ENCODE results near the gene TEKT3. TPM values are rescaled to one million over a fixed set of nuclear protein-coding genes. Genes with fewer than 3 reads are reported as not detected.

Gene TEKT3
- total RNA-seq, 1 donor, result 0.36 TPM

DNA sequence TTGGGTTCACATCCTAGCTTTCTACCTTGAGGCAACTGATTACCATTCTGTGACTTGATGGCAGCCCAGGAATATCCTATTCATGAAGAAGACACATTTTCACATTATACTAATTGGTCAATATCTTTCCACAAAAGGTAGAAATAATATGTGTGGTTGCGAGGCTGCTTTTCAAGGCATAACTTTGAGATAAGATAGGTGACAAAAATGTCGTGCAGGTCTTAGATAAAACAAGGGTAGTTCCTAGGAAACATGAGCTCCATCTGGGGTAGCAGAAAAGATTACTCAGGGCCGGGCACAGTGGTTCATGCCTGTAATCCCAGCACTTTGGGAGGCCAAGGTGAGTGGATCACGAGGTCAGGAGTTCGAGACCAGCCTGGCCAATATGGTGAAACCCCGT, 22.3 kb upstream of the TEKT3 start:
- peaks cover 4% of the 10 kb centered on the region for H3K4me1 ChIP-seq (ENCODE audit: insufficient read depth, low read length)
- H3K36me3 ChIP-seq (ENCODE audit: insufficient read depth, low read length), result no peaks in the 10 kb centered on the region
- DNase-seq (ENCODE audit: insufficient read length, low spot score, missing footprints), result no peak
- no peak overlapping the region for H3K4me2 ChIP-seq (ENCODE audit: insufficient read depth, low read length)
- H3K9me3 ChIP-seq (ENCODE audit: low read depth, low read length), result no peaks in the 10 kb centered on the region
- H3K27ac ChIP-seq (ENCODE audit: low read depth, low read length), result no peak overlapping the region
- no peaks in the 10 kb centered on the region for H3K79me2 ChIP-seq (ENCODE audit: insufficient read depth, low read length)
- TF ChIP-seq, protein P1, sequence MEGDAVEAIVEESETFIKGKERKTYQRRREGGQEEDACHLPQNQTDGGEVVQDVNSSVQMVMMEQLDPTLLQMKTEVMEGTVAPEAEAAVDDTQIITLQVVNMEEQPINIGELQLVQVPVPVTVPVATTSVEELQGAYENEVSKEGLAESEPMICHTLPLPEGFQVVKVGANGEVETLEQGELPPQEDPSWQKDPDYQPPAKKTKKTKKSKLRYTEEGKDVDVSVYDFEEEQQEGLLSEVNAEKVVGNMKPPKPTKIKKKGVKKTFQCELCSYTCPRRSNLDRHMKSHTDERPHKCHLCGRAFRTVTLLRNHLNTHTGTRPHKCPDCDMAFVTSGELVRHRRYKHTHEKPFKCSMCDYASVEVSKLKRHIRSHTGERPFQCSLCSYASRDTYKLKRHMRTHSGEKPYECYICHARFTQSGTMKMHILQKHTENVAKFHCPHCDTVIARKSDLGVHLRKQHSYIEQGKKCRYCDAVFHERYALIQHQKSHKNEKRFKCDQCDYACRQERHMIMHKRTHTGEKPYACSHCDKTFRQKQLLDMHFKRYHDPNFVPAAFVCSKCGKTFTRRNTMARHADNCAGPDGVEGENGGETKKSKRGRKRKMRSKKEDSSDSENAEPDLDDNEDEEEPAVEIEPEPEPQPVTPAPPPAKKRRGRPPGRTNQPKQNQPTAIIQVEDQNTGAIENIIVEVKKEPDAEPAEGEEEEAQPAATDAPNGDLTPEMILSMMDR (IDR thresholded peaks at IDR 0.05; ENCODE audit: extremely low read depth, low read depth, low read length), result no peak
- no peak overlapping the region for H2AFZ ChIP-seq (ENCODE audit: low read length)
- H4K20me1 ChIP-seq (ENCODE audit: insufficient read depth, low read length), result no peaks in the 10 kb centered on the region
- peaks cover 3% of the 10 kb centered on the region for H3K27me3 ChIP-seq (ENCODE audit: insufficient read depth, low read length)
- H3K4me3 ChIP-seq (ENCODE audit: insufficient read depth, low read length), result no peak overlapping the region

DNA sequence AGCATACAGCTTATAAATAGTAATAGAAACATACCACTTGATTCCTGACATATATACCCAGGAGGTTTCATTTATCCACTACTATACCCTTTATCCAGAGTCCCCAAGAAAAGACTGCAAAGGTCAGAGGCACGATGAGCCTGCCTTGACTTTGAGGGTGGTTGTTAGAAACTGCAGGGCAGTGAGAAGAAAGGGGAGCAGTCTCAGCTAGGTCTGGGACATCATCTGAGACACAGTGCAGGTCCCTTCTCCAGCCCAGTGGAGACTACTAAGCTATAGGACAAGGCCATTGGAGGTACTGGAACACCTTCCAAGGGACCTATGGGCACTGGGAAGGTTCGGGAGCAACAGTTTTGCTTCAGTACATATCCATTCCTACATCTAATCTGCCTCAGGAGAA, 20.2 kb upstream of the TEKT3 start:
- TF ChIP-seq, protein P1 (IDR thresholded peaks at IDR 0.05; ENCODE audit: extremely low read depth, low read depth, low read length), result no peak
- H3K79me2 ChIP-seq (ENCODE audit: insufficient read depth, low read length), result no peaks in the 10 kb centered on the region
- no peaks in the 10 kb centered on the region for H3K36me3 ChIP-seq (ENCODE audit: insufficient read depth, low read length)
- H3K27me3 ChIP-seq (ENCODE audit: insufficient read depth, low read length), result no peaks in the 10 kb centered on the region
- H4K20me1 ChIP-seq (ENCODE audit: insufficient read depth, low read length), result no peaks in the 10 kb centered on the region
- H3K9me3 ChIP-seq (ENCODE audit: low read depth, low read length), result no peaks in the 10 kb centered on the region
- H2AFZ ChIP-seq (ENCODE audit: low read length), result peak overlapping the region; percentile 30
- no peak overlapping the region for H3K4me3 ChIP-seq (ENCODE audit: insufficient read depth, low read length)
- H3K27ac ChIP-seq (ENCODE audit: low read depth, low read length), result no peak overlapping the region
- peak overlapping the region; percentile 14 for H3K4me2 ChIP-seq (ENCODE audit: insufficient read depth, low read length)
- DNase-seq (ENCODE audit: insufficient read length, low spot score, missing footprints), result no peak
- peaks cover 4% of the 10 kb centered on the region for H3K4me1 ChIP-seq (ENCODE audit: insufficient read depth, low read length)

DNA sequence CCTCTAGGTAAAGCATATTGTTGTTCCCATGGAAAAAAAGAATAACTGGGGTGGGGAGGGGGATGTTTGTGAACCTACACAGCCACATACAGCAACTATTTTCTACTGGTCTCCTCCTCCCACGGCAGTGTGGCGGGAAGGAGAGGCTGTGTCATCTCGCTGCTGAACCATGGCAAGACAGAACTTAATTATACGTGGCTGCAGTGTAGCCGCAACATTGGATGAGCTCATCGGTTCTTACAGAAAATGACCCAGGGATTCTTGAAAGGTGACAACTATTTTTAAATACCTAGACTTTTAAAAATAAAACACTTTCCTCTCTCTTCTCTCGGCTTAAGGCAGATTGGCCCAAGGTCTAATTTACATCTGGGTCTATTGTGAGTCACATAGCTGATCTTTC, 19.8 kb upstream of the TEKT3 start:
- no peak overlapping the region for H3K27ac ChIP-seq (ENCODE audit: low read depth, low read length)
- H3K4me2 ChIP-seq (ENCODE audit: insufficient read depth, low read length), result peak overlapping the region; percentile 14
- H2AFZ ChIP-seq (ENCODE audit: low read length), result peak overlapping the region; percentile 1
- H3K4me1 ChIP-seq (ENCODE audit: insufficient read depth, low read length), result peaks cover 4% of the 10 kb centered on the region
- no peaks in the 10 kb centered on the region for H3K9me3 ChIP-seq (ENCODE audit: low read depth, low read length)
- TF ChIP-seq, protein P1 (IDR thresholded peaks at IDR 0.05; ENCODE audit: extremely low read depth, low read depth, low read length), result no peak
- no peaks in the 10 kb centered on the region for H3K27me3 ChIP-seq (ENCODE audit: insufficient read depth, low read length)
- no peak for DNase-seq (ENCODE audit: insufficient read length, low spot score, missing footprints)
- no peaks in the 10 kb centered on the region for H3K36me3 ChIP-seq (ENCODE audit: insufficient read depth, low read length)
- no peaks in the 10 kb centered on the region for H3K79me2 ChIP-seq (ENCODE audit: insufficient read depth, low read length)
- no peaks in the 10 kb centered on the region for H4K20me1 ChIP-seq (ENCODE audit: insufficient read depth, low read length)
- H3K4me3 ChIP-seq (ENCODE audit: insufficient read depth, low read length), result no peak overlapping the region

DNA sequence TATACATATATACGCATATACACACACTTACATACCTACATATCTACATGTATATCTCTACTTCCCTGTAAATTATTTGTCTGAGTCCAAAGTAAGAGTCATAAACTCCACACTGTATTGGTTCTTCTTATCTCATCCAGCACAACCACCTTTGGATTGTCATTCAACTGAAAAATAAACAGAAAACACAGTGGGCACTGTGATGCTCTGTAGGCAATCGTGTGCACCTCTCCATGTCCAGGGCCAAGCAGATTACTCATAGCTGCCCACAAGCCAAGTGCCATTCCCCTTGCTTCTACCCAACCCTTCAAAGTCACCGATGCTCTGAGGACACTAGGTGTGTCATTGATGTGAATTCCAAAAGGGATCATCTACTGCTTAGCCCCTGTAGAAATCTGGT, 12.9 kb upstream of the TEKT3 start:
- Histone ChIP-seq H3K27ac (ENCODE audit: low read depth, low read length) (no peak overlapping the region), H3K79me2 (ENCODE audit: insufficient read depth, low read length) (no peaks in the 10 kb centered on the region), H3K4me3 (ENCODE audit: insufficient read depth, low read length) (no peak overlapping the region), H3K36me3 (ENCODE audit: insufficient read depth, low read length) (no peaks in the 10 kb centered on the region), H3K4me1 (ENCODE audit: insufficient read depth, low read length) (peaks cover 15% of the 10 kb centered on the region), H4K20me1 (ENCODE audit: insufficient read depth, low read length) (no peaks in the 10 kb centered on the region), H3K4me2 (ENCODE audit: insufficient read depth, low read length) (no peak overlapping the region), H3K27me3 (ENCODE audit: insufficient read depth, low read length) (no peaks in the 10 kb centered on the region), H3K9me3 (ENCODE audit: low read depth, low read length) (no peaks in the 10 kb centered on the region), H2AFZ (ENCODE audit: low read length) (no peak overlapping the region)
- DNase-seq (ENCODE audit: insufficient read length, low spot score, missing footprints), result no peak
- TF ChIP-seq, protein P1 (IDR thresholded peaks at IDR 0.05; ENCODE audit: extremely low read depth, low read depth, low read length), result no peak

All from osteoblast (primary cell).